Loucy (cell line): ENCODE results near the gene NECAP2.
A peak's percentile ranks its signal among the peaks of the same experiment; 100 is the strongest.
"Not testable (repeated sequence)": the region's sequence is repeated elsewhere in the genome, so short reads cannot be mapped to it uniquely, and the experiment has no call there.

Experiments used
- H2AFZ ChIP-seq: fragments of 200-600 bp; sonication (generic); 2 replicates; pipeline ENCODE4 v1.6.0; 2016; ENCODE audit warnings: antibody characterized with exemption, mild to moderate bottlenecking, low read length, moderate library complexity
- H3F3A ChIP-seq: fragments of 200-600 bp; 2 replicates; pipeline ENCODE4 v1.6.0; 2016; ENCODE audit warnings: antibody characterized with exemption, low read depth, mild to moderate bottlenecking
- H3K27me3 ChIP-seq: fragments of 200-600 bp; sonication (generic); 2 replicates; pipeline ENCODE4 v1.6.1; 2014; ENCODE audit warnings: low read length, mild to moderate bottlenecking; ENCODE audit not compliant: insufficient read depth, poor library complexity, severe bottlenecking
- H3K36me3 ChIP-seq: fragments of 200-600 bp; sonication (generic); 2 replicates; pipeline ENCODE4 v1.6.1; 2016; ENCODE audit warnings: low read length; ENCODE audit not compliant: insufficient read depth
- H3K4me1 ChIP-seq: fragments of 200-600 bp; sonication (generic); 2 replicates; pipeline ENCODE4 v1.5.1; 2014; ENCODE audit warnings: low read length, mild to moderate bottlenecking; ENCODE audit not compliant: insufficient read depth, poor library complexity, severe bottlenecking
- H3K4me2 ChIP-seq: fragments of 200-600 bp; sonication (generic); 2 replicates; pipeline ENCODE4 v1.6.0; 2014; ENCODE audit warnings: antibody characterized with exemption, low read length, low read depth, mild to moderate bottlenecking; ENCODE audit not compliant: poor library complexity, severe bottlenecking
- H3K4me3 ChIP-seq: fragments of 200-600 bp; sonication (generic); 2 replicates; pipeline ENCODE4 v1.5.1; 2014; ENCODE audit warnings: low read length, mild to moderate bottlenecking, mixed read lengths; ENCODE audit not compliant: poor library complexity, severe bottlenecking
- H3K79me2 ChIP-seq: fragments of 200-600 bp; sonication (generic); 2 replicates; pipeline ENCODE4 v1.6.1; 2014; ENCODE audit warnings: low read length; ENCODE audit not compliant: insufficient read depth
- H3K9ac ChIP-seq: fragments of 200-600 bp; sonication (generic); 2 replicates; pipeline ENCODE4 v1.6.0; 2014; ENCODE audit warnings: mild to moderate bottlenecking, low read depth, low read length, moderate library complexity; ENCODE audit not compliant: poor library complexity, severe bottlenecking
- H3K9me2 ChIP-seq: fragments of 200-600 bp; sonication (generic); replicated peaks from 2 replicates; pipeline ENCODE4 v1.6.1; 2016; ENCODE audit warnings: low read depth, low read length, mixed read lengths
- H3K9me3 ChIP-seq: fragments of 200-600 bp; sonication (generic); 2 replicates; pipeline ENCODE4 v1.6.1; 2014; ENCODE audit warnings: mild to moderate bottlenecking, antibody characterized with exemption, low read length, low read depth; ENCODE audit not compliant: insufficient read depth
- H4K20me1 ChIP-seq: fragments of 200-600 bp; sonication (generic); 2 replicates; pipeline ENCODE4 v1.6.0; 2014; ENCODE audit warnings: antibody characterized with exemption, low read length, mild to moderate bottlenecking; ENCODE audit not compliant: insufficient read depth, poor library complexity, severe bottlenecking
- CTCF ChIP-seq: fragments of 200-600 bp; sonication (generic); conservative IDR thresholded peaks from 2 replicates; pipeline ENCODE4 v1.5.1; 2014; ENCODE audit warnings: mild to moderate bottlenecking, antibody characterized with exemption, low read length
- EZH2phosphoT487 ChIP-seq: fragments of 200-600 bp; IDR thresholded peaks from 2 replicates; pipeline ENCODE4 v1.6.1; 2018; ENCODE audit warnings: antibody characterized with exemption, mild to moderate bottlenecking, moderate library complexity, borderline replicate concordance

NECAP2 gene

GRCh38 chr1:16498573-16499413 lies 58.3 kb downstream of the NECAP2 start:
- TF ChIP-seq CTCF (no peak; the same call in 1 of the 2 replicates), EZH2phosphoT487 (no peak)
- Histone ChIP-seq H3K9me3 (no peaks in the 10 kb centered on the region), H4K20me1 (no peaks in the 10 kb centered on the region), H3K9me2 (no peaks in the 10 kb centered on the region), H3F3A (no peaks in the 10 kb centered on the region), H3K4me2 (peak overlapping the region; percentile 93), H3K79me2 (no peaks in the 10 kb centered on the region), H3K4me3 (peak overlapping the region; percentile 87), H3K27me3 (no peaks in the 10 kb centered on the region), H3K36me3 (no peaks in the 10 kb centered on the region), H3K4me1 (peaks cover 9% of the 10 kb centered on the region), H2AFZ (peak overlapping the region; percentile 100), H3K9ac (peak overlapping the region; percentile 87)

GRCh38 chr1:16500466-16500865 lies 59.9 kb downstream of the NECAP2 start:
- not testable (repeated sequence) for H3K4me1 ChIP-seq, H3K4me3 ChIP-seq, H2AFZ ChIP-seq, H3K36me3 ChIP-seq, H3K9me3 ChIP-seq, H3F3A ChIP-seq, H3K79me2 ChIP-seq, H3K27me3 ChIP-seq, H3K4me2 ChIP-seq, H3K9me2 ChIP-seq, H3K9ac ChIP-seq, H4K20me1 ChIP-seq

- not testable (repeated sequence) for H3K27me3 ChIP-seq, H2AFZ ChIP-seq, H3F3A ChIP-seq, H3K4me1 ChIP-seq, H3K4me3 ChIP-seq, H3K9ac ChIP-seq, H3K4me2 ChIP-seq, H3K9me2 ChIP-seq, H3K36me3 ChIP-seq, H3K9me3 ChIP-seq, H3K79me2 ChIP-seq, H4K20me1 ChIP-seq
Measured at GRCh38 chr1:16500975-16501374, 60.5 kb downstream of the NECAP2 start.

GRCh38 chr1:16501446-16501845 lies 60.9 kb downstream of the NECAP2 start:
- not testable (repeated sequence) for H3K36me3 ChIP-seq, H3K9ac ChIP-seq, H2AFZ ChIP-seq, H3K4me1 ChIP-seq, H3F3A ChIP-seq, H3K79me2 ChIP-seq, H3K4me2 ChIP-seq, H3K9me3 ChIP-seq, H3K27me3 ChIP-seq, H3K9me2 ChIP-seq, H4K20me1 ChIP-seq, H3K4me3 ChIP-seq
